ENCODE data around the gene PNRC2.
"Not testable (repeated sequence)": the region's sequence is repeated elsewhere in the genome, so short reads cannot be mapped to it uniquely, and the experiment has no call there.

PNRC2 gene

GRCh38 chr1:23984417-23985186, 25.0 kb downstream of the PNRC2 start:
- no peak overlapping the region for H3K27ac ChIP-seq (ENCODE audit: low read depth, low read length)
- H3K9ac ChIP-seq (ENCODE audit: low read length in 5 of 5): no peak overlapping the region
- no peak overlapping the region for H3K4me3 ChIP-seq (ENCODE audit: low read depth in 1 of 5, low read length in 5 of 5)
- H3K27me3 ChIP-seq (ENCODE audit: control insufficient read depth in 5 of 5, insufficient read depth in 4 of 5, low read length in 5 of 5): no peaks in the 10 kb centered on the region
- H3K9me3 ChIP-seq (ENCODE audit: control insufficient read depth in 5 of 5, low read length in 5 of 5): no peaks in the 10 kb centered on the region
- H3K36me3 ChIP-seq (ENCODE audit: control insufficient read depth in 5 of 5, insufficient read depth in 5 of 5, low read length in 5 of 5): no peaks in the 10 kb centered on the region
- H3K4me1 ChIP-seq (ENCODE audit: control insufficient read depth in 5 of 5, insufficient read depth in 5 of 5, low read length in 5 of 5): peaks cover 0 to 9% (median 8%) of the 10 kb centered on the region in 5 donors

- H3K9ac ChIP-seq (ENCODE audit: low read length in 5 of 5); H3K4me3 ChIP-seq (ENCODE audit: low read depth in 1 of 5, low read length in 5 of 5); H3K27me3 ChIP-seq (ENCODE audit: control insufficient read depth in 5 of 5, insufficient read depth in 4 of 5, low read length in 5 of 5); H3K9me3 ChIP-seq (ENCODE audit: control insufficient read depth in 5 of 5, low read length in 5 of 5); H3K4me1 ChIP-seq (ENCODE audit: control insufficient read depth in 5 of 5, insufficient read depth in 5 of 5, low read length in 5 of 5); H3K36me3 ChIP-seq (ENCODE audit: control insufficient read depth in 5 of 5, insufficient read depth in 5 of 5, low read length in 5 of 5); H3K27ac ChIP-seq (ENCODE audit: low read depth, low read length): not testable (repeated sequence)
Observed at GRCh38 chr1:23987038-23987437, 27.4 kb downstream of the PNRC2 start.

- Histone ChIP-seq H3K4me3 (ENCODE audit: low read depth in 1 of 5, low read length in 5 of 5) (no peak overlapping the region), H3K36me3 (ENCODE audit: control insufficient read depth in 5 of 5, insufficient read depth in 5 of 5, low read length in 5 of 5) (no peaks in the 10 kb centered on the region), H3K4me1 (ENCODE audit: control insufficient read depth in 5 of 5, insufficient read depth in 5 of 5, low read length in 5 of 5) (peaks cover 0 to 3% (median 0%) of the 10 kb centered on the region in 5 donors), H3K27ac (ENCODE audit: low read depth, low read length) (no peak overlapping the region), H3K9ac (ENCODE audit: low read length in 5 of 5) (no peak overlapping the region), H3K9me3 (ENCODE audit: control insufficient read depth in 5 of 5, low read length in 5 of 5) (no peaks in the 10 kb centered on the region), H3K27me3 (ENCODE audit: control insufficient read depth in 5 of 5, insufficient read depth in 4 of 5, low read length in 5 of 5) (no peaks in the 10 kb centered on the region)
Observed at GRCh38 chr1:23989263-23989662, 29.6 kb downstream of the PNRC2 start.

GRCh38 chr1:23992011-23992410, 32.4 kb downstream of the PNRC2 start:
- not testable (repeated sequence) for H3K36me3 ChIP-seq (ENCODE audit: control insufficient read depth in 5 of 5, insufficient read depth in 5 of 5, low read length in 5 of 5); H3K4me3 ChIP-seq (ENCODE audit: low read depth in 1 of 5, low read length in 5 of 5); H3K27me3 ChIP-seq (ENCODE audit: control insufficient read depth in 5 of 5, insufficient read depth in 4 of 5, low read length in 5 of 5); H3K9me3 ChIP-seq (ENCODE audit: control insufficient read depth in 5 of 5, low read length in 5 of 5); H3K27ac ChIP-seq (ENCODE audit: low read depth, low read length); H3K9ac ChIP-seq (ENCODE audit: low read length in 5 of 5); H3K4me1 ChIP-seq (ENCODE audit: control insufficient read depth in 5 of 5, insufficient read depth in 5 of 5, low read length in 5 of 5)

- H3K9ac ChIP-seq (ENCODE audit: low read length in 5 of 5): no peak overlapping the region
- no peaks in the 10 kb centered on the region for H3K27me3 ChIP-seq (ENCODE audit: control insufficient read depth in 5 of 5, insufficient read depth in 4 of 5, low read length in 5 of 5)
- H3K9me3 ChIP-seq (ENCODE audit: control insufficient read depth in 5 of 5, low read length in 5 of 5): no peaks in the 10 kb centered on the region
- H3K36me3 ChIP-seq (ENCODE audit: control insufficient read depth in 5 of 5, insufficient read depth in 5 of 5, low read length in 5 of 5): no peaks in the 10 kb centered on the region
- no peak overlapping the region for H3K4me3 ChIP-seq (ENCODE audit: low read depth in 1 of 5, low read length in 5 of 5)
- no peaks in the 10 kb centered on the region for H3K4me1 ChIP-seq (ENCODE audit: control insufficient read depth in 5 of 5, insufficient read depth in 5 of 5, low read length in 5 of 5)
- no peak overlapping the region for H3K27ac ChIP-seq (ENCODE audit: low read depth, low read length)
Observed at GRCh38 chr1:23995431-23995837, 35.8 kb downstream of the PNRC2 start.

GRCh38 chr1:23996700-23997229, 37.1 kb downstream of the PNRC2 start:
- H3K27ac ChIP-seq (ENCODE audit: low read depth, low read length): no peak overlapping the region
- H3K4me3 ChIP-seq (ENCODE audit: low read depth in 1 of 5, low read length in 5 of 5): no peak overlapping the region
- no peaks in the 10 kb centered on the region for H3K36me3 ChIP-seq (ENCODE audit: control insufficient read depth in 5 of 5, insufficient read depth in 5 of 5, low read length in 5 of 5)
- H3K4me1 ChIP-seq (ENCODE audit: control insufficient read depth in 5 of 5, insufficient read depth in 5 of 5, low read length in 5 of 5): no peaks in the 10 kb centered on the region
- H3K9me3 ChIP-seq (ENCODE audit: control insufficient read depth in 5 of 5, low read length in 5 of 5): no peaks in the 10 kb centered on the region
- no peak overlapping the region for H3K9ac ChIP-seq (ENCODE audit: low read length in 5 of 5)
- H3K27me3 ChIP-seq (ENCODE audit: control insufficient read depth in 5 of 5, insufficient read depth in 4 of 5, low read length in 5 of 5): no peaks in the 10 kb centered on the region

GRCh38 chr1:23997812-23998211, 38.2 kb downstream of the PNRC2 start:
- Histone ChIP-seq H3K4me1 (ENCODE audit: control insufficient read depth in 5 of 5, insufficient read depth in 5 of 5, low read length in 5 of 5) (no peaks in the 10 kb centered on the region), H3K27ac (ENCODE audit: low read depth, low read length) (no peak overlapping the region), H3K4me3 (ENCODE audit: low read depth in 1 of 5, low read length in 5 of 5) (no peak overlapping the region), H3K9me3 (ENCODE audit: control insufficient read depth in 5 of 5, low read length in 5 of 5) (no peaks in the 10 kb centered on the region), H3K36me3 (ENCODE audit: control insufficient read depth in 5 of 5, insufficient read depth in 5 of 5, low read length in 5 of 5) (no peaks in the 10 kb centered on the region), H3K27me3 (ENCODE audit: control insufficient read depth in 5 of 5, insufficient read depth in 4 of 5, low read length in 5 of 5) (peaks cover 0 to under 1% (median 0%) of the 10 kb centered on the region in 5 donors), H3K9ac (ENCODE audit: low read length in 5 of 5) (no peak overlapping the region)

GRCh38 chr1:23999156-23999671, 39.6 kb downstream of the PNRC2 start:
- Histone ChIP-seq H3K27ac (ENCODE audit: low read depth, low read length) (no peak overlapping the region), H3K36me3 (ENCODE audit: control insufficient read depth in 5 of 5, insufficient read depth in 5 of 5, low read length in 5 of 5) (no peaks in the 10 kb centered on the region), H3K27me3 (ENCODE audit: control insufficient read depth in 5 of 5, insufficient read depth in 4 of 5, low read length in 5 of 5) (peaks cover 0 to 3% (median 0%) of the 10 kb centered on the region in 5 donors), H3K9ac (ENCODE audit: low read length in 5 of 5) (no peak overlapping the region), H3K4me3 (ENCODE audit: low read depth in 1 of 5, low read length in 5 of 5) (no peak overlapping the region), H3K4me1 (ENCODE audit: control insufficient read depth in 5 of 5, insufficient read depth in 5 of 5, low read length in 5 of 5) (no peaks in the 10 kb centered on the region), H3K9me3 (ENCODE audit: control insufficient read depth in 5 of 5, low read length in 5 of 5) (no peaks in the 10 kb centered on the region)

- Histone ChIP-seq H3K27me3 (ENCODE audit: control insufficient read depth in 5 of 5, insufficient read depth in 4 of 5, low read length in 5 of 5) (peaks cover 0 to 3% (median 0%) of the 10 kb centered on the region in 5 donors), H3K36me3 (ENCODE audit: control insufficient read depth in 5 of 5, insufficient read depth in 5 of 5, low read length in 5 of 5) (no peaks in the 10 kb centered on the region), H3K27ac (ENCODE audit: low read depth, low read length) (no peak overlapping the region), H3K9me3 (ENCODE audit: control insufficient read depth in 5 of 5, low read length in 5 of 5) (no peaks in the 10 kb centered on the region), H3K4me3 (ENCODE audit: low read depth in 1 of 5, low read length in 5 of 5) (no peak overlapping the region), H3K4me1 (ENCODE audit: control insufficient read depth in 5 of 5, insufficient read depth in 5 of 5, low read length in 5 of 5) (peaks cover 0 to 4% (median 0%) of the 10 kb centered on the region in 5 donors), H3K9ac (ENCODE audit: low read length in 5 of 5) (no peak overlapping the region)
Observed at GRCh38 chr1:24002695-24003094, 43.1 kb downstream of the PNRC2 start.

- H3K9me3 ChIP-seq (ENCODE audit: control insufficient read depth in 5 of 5, low read length in 5 of 5): no peaks in the 10 kb centered on the region
- no peak overlapping the region for H3K4me3 ChIP-seq (ENCODE audit: low read depth in 1 of 5, low read length in 5 of 5)
- no peak overlapping the region for H3K9ac ChIP-seq (ENCODE audit: low read length in 5 of 5)
- no peak overlapping the region for H3K27ac ChIP-seq (ENCODE audit: low read depth, low read length)
- peaks cover 0 to 10% (median 4%) of the 10 kb centered on the region in 5 donors for H3K4me1 ChIP-seq (ENCODE audit: control insufficient read depth in 5 of 5, insufficient read depth in 5 of 5, low read length in 5 of 5)
- H3K27me3 ChIP-seq (ENCODE audit: control insufficient read depth in 5 of 5, insufficient read depth in 4 of 5, low read length in 5 of 5): peaks cover 0 to 3% (median 0%) of the 10 kb centered on the region in 5 donors
- H3K36me3 ChIP-seq (ENCODE audit: control insufficient read depth in 5 of 5, insufficient read depth in 5 of 5, low read length in 5 of 5): no peaks in the 10 kb centered on the region
Observed at GRCh38 chr1:24003331-24003972, 43.8 kb downstream of the PNRC2 start.

All from subcutaneous abdominal adipose tissue (tissue), 5 donors.